K562 (cell line): ENCODE results near the gene LAMB1. TPM values are rescaled to one million over a fixed set of nuclear protein-coding genes. Genes with fewer than 3 reads are reported as not detected.

ENCODE experiments used
- ATAC-seq: fragments of 200-7000 bp; cut with Tn5 transposase; 3 replicates; pipeline ENCODE4 v1.9.1; 2020; ENCODE audit warnings: moderate library complexity
- BruUV-seq: library from RNA; stranded (reverse); fragments of 400-500 nt; replicated peaks from 2 replicates; lab custom pipeline; 2021; lab: Mats Ljungman, UMichigan
- CTCF ChIA-PET: fragments of 300-600 bp; formaldehyde crosslinking; extraction: SDS; loops from one replicate; lab custom pipeline; 2021; ENCODE audit warnings: low intra/inter-chr PET ratio; lab: Yijun Ruan, JAX
- POLR2A ChIA-PET: fragments of 300-600, 350-650 bp; sonication (Branson Sonifier 250); formaldehyde crosslinking; extraction: SDS; loops from one replicate; lab custom pipeline; 2021; ENCODE audit warnings: antibody characterized with exemption, inconsistent platforms; lab: Yijun Ruan, JAX
- DNase-seq, 4 experiments: peaks; one replicate each; pipeline versions ENCODE4 v3.0.0 to v3.0.0-alpha.2; 2011 to 2018; ENCODE audit warnings: low spot score in 3 of 4, mixed read lengths in 3 of 4; ENCODE audit errors: extremely low read depth in 1 of 4
- FAIRE-seq: peaks from 2 replicates; lab custom pipeline; 2011; peaks lifted over from hg19 to GRCh38; lab: Jason Lieb, UNC
- H2AFZ ChIP-seq: 2 replicates; pipeline ENCODE4 v1.6.0; 2011; ENCODE audit warnings: low read depth, low read length, control low read depth, inconsistent platforms
- H3K27ac ChIP-seq: fragments of 200-600 bp; 3 replicates; pipeline ENCODE4 v1.8.0; 2011; ENCODE audit warnings: low read depth, mild to moderate bottlenecking, control low read depth, inconsistent platforms, low read length, moderate library complexity, mixed read lengths; ENCODE audit errors: extremely low read depth
- H3K27me3 ChIP-seq, 2 experiments: fragments of 300-600 bp in 1 of 2; 2 replicates in 1 of 2; 3 replicates in 1 of 2; pipeline versions ENCODE4 v1.6.0 to v1.8.0; 2011; ENCODE audit warnings: inconsistent platforms in 2 of 2, low read length in 2 of 2, mild to moderate bottlenecking in 1 of 2, mixed read lengths in 1 of 2, moderate library complexity in 1 of 2; ENCODE audit not compliant: control insufficient read depth in 2 of 2, insufficient read depth in 2 of 2
- H3K36me3 ChIP-seq: fragments of 300-600 bp; 3 replicates; pipeline ENCODE4 v1.8.0; 2011; ENCODE audit warnings: mild to moderate bottlenecking, low read length, inconsistent platforms; ENCODE audit not compliant: control insufficient read depth, insufficient read depth
- H3K4me1 ChIP-seq, 2 experiments: fragments of 200-600 bp in 1 of 2; replicated peaks in 1 of 2; 2 replicates in 1 of 2; 3 replicates in 1 of 2; pipeline versions ENCODE4 v1.5.1 to v1.8.0; 2011; ENCODE audit warnings: inconsistent platforms in 2 of 2, low read length in 2 of 2, mild to moderate bottlenecking in 1 of 2, mixed read lengths in 1 of 2, moderate library complexity in 1 of 2; ENCODE audit not compliant: control insufficient read depth in 2 of 2, insufficient read depth in 2 of 2
- H3K4me2 ChIP-seq: 2 replicates; pipeline ENCODE4 v1.6.1; 2011; ENCODE audit warnings: low read length, control low read depth, inconsistent platforms, mixed read lengths; ENCODE audit not compliant: insufficient read depth
- H3K4me3 ChIP-seq: fragments of 200-600 bp; sonication (generic), shearing (Covaris generic); 2 replicates; pipeline ENCODE4 v1.5.1; 2016; ENCODE audit warnings: control low read depth, inconsistent platforms
- H3K79me2 ChIP-seq: fragments of 200-600 bp; 3 replicates; pipeline ENCODE4 v1.8.0; 2011; ENCODE audit warnings: low read length, inconsistent platforms; ENCODE audit not compliant: control insufficient read depth, insufficient read depth
- H3K9ac ChIP-seq, 2 experiments: 2 replicates each; pipeline versions ENCODE4 v1.6.0 to v1.6.1; 2011; ENCODE audit warnings: low read depth in 2 of 2, low read length in 2 of 2, control low read depth in 1 of 2, inconsistent platforms in 1 of 2, mild to moderate bottlenecking in 1 of 2, mixed read lengths in 1 of 2; ENCODE audit not compliant: insufficient read depth in 1 of 2
- H3K9me1 ChIP-seq: one replicate; pipeline ENCODE4 v1.6.0; 2011; ENCODE audit warnings: inconsistent platforms, mild to moderate bottlenecking, low read length, moderate library complexity; ENCODE audit not compliant: control insufficient read depth, insufficient read depth
- H3K9me3 ChIP-seq: replicated peaks from 2 replicates; pipeline ENCODE4 v1.5.1; 2011; ENCODE audit warnings: low read depth, low read length, inconsistent platforms; ENCODE audit not compliant: control insufficient read depth, insufficient read depth
- H4K20me1 ChIP-seq: replicated peaks from 2 replicates; pipeline ENCODE4 v1.6.1; 2011; ENCODE audit warnings: low read length, inconsistent platforms, mixed read lengths; ENCODE audit not compliant: control insufficient read depth, insufficient read depth
- POLR2AphosphoS5 ChIP-seq: IDR thresholded peaks from 2 replicates; pipeline ENCODE4 v1.6.1; 2011; ENCODE audit warnings: mild to moderate bottlenecking, low read depth, low read length, moderate library complexity; ENCODE audit not compliant: control insufficient read depth, insufficient read depth
- ZZZ3 ChIP-seq: fragments of 450-650 bp; IDR thresholded peaks from 2 replicates; pipeline ENCODE4 v1.6.1; 2016; ENCODE audit warnings: antibody characterized with exemption, mild to moderate bottlenecking, moderate library complexity
- WGBS: fragments of 100-300 bp; shearing (Covaris generic); methylation state at CpG from one replicate; pipeline ENCODE4 v1.1.6; 2016; ENCODE audit warnings: low coverage, mixed read lengths; ENCODE audit not compliant: insufficient coverage; ENCODE audit errors: missing lambda C conversion rate; 5-methylcytosine and 5-hydroxymethylcytosine counted together
- in situ Hi-C: fragments of 300-500 bp; cut with MboI; formaldehyde crosslinking; loops from 4 replicates; pipeline ENCODE4 v1.15.0; 2018; ENCODE audit warnings: inconsistent platforms, mixed read lengths
- intact Hi-C: fragments of 100-400 bp; cut with micrococcal nuclease; formaldehyde crosslinking; loops from 2 replicates; pipeline ENCODE4 v1.14.2; 2022
- polyA plus RNA-seq, 8 experiments: library from polyadenylated mRNA; depleted of rRNA in 4 of 8; stranded (reverse) in 5 of 8; unstranded in 3 of 8; fragments of >200 nt; fragmentation: Nextera tagmentation in 2 of 8; fragmentation: Illumina TruSeq in 1 of 8; extraction: Ambion mirVana in 2 of 8; extraction: Trizol in 1 of 8; gene quantifications; 2 replicates each; pipeline versions ENCODE4 v1.2.1 to v1.2.3, GENCODE V29; 2011 to 2014; ENCODE audit warnings: inconsistent platforms in 1 of 8, missing spikeins in 1 of 8
- total RNA-seq, 7 experiments: library from RNA; depleted of rRNA in 6 of 7; stranded (reverse); fragments of >200 nt in 6 of 7; fragmentation: Illumina TruSeq in 2 of 7; extraction: Trizol in 2 of 7; gene quantifications; 2 replicates each; pipeline versions ENCODE4 v1.2.1 to v1.2.3, GENCODE V29; 2011 to 2021; ENCODE audit warnings: low replicate concordance in 1 of 7
- TF ChIP-seq, protein P1 (sequence below): fragments of 200-600 bp; sonication (generic); IDR thresholded peaks from one replicate; pipeline ENCODE4 v1.6.1; 2012; ENCODE audit warnings: mild to moderate bottlenecking, low read depth, low read length, inconsistent platforms

The LAMB1 gene
- total and polyA plus RNA-seq, 9 of the 15 experiments (the other 6 are each of a cell fraction or from before 2014, with no cell fraction given): 6.0 to 17.7 (median 12.3) TPM

- no peak for ATAC-seq
- 78% methylated on average over 6 of the region's 6 CpGs for WGBS
- no peak for FAIRE-seq
- Histone ChIP-seq H3K4me1 (no peaks in the 10 kb centered on the region), H3K9me1 (no peaks in the 10 kb centered on the region), H3K4me2 (no peak overlapping the region), H3K4me3 (no peak overlapping the region), H3K9me3 (no peaks in the 10 kb centered on the region), H3K36me3 (peaks cover 57% of the 10 kb centered on the region), H3K9ac (no peak overlapping the region), H2AFZ (no peak overlapping the region), H3K79me2 (no peaks in the 10 kb centered on the region), H3K27me3 (no peaks in the 10 kb centered on the region), H4K20me1 (no peaks in the 10 kb centered on the region), H3K27ac (no peak overlapping the region)
- in situ Hi-C loops (no loop called here), intact Hi-C loops (no loop called here)
- TF ChIP-seq, protein P1, sequence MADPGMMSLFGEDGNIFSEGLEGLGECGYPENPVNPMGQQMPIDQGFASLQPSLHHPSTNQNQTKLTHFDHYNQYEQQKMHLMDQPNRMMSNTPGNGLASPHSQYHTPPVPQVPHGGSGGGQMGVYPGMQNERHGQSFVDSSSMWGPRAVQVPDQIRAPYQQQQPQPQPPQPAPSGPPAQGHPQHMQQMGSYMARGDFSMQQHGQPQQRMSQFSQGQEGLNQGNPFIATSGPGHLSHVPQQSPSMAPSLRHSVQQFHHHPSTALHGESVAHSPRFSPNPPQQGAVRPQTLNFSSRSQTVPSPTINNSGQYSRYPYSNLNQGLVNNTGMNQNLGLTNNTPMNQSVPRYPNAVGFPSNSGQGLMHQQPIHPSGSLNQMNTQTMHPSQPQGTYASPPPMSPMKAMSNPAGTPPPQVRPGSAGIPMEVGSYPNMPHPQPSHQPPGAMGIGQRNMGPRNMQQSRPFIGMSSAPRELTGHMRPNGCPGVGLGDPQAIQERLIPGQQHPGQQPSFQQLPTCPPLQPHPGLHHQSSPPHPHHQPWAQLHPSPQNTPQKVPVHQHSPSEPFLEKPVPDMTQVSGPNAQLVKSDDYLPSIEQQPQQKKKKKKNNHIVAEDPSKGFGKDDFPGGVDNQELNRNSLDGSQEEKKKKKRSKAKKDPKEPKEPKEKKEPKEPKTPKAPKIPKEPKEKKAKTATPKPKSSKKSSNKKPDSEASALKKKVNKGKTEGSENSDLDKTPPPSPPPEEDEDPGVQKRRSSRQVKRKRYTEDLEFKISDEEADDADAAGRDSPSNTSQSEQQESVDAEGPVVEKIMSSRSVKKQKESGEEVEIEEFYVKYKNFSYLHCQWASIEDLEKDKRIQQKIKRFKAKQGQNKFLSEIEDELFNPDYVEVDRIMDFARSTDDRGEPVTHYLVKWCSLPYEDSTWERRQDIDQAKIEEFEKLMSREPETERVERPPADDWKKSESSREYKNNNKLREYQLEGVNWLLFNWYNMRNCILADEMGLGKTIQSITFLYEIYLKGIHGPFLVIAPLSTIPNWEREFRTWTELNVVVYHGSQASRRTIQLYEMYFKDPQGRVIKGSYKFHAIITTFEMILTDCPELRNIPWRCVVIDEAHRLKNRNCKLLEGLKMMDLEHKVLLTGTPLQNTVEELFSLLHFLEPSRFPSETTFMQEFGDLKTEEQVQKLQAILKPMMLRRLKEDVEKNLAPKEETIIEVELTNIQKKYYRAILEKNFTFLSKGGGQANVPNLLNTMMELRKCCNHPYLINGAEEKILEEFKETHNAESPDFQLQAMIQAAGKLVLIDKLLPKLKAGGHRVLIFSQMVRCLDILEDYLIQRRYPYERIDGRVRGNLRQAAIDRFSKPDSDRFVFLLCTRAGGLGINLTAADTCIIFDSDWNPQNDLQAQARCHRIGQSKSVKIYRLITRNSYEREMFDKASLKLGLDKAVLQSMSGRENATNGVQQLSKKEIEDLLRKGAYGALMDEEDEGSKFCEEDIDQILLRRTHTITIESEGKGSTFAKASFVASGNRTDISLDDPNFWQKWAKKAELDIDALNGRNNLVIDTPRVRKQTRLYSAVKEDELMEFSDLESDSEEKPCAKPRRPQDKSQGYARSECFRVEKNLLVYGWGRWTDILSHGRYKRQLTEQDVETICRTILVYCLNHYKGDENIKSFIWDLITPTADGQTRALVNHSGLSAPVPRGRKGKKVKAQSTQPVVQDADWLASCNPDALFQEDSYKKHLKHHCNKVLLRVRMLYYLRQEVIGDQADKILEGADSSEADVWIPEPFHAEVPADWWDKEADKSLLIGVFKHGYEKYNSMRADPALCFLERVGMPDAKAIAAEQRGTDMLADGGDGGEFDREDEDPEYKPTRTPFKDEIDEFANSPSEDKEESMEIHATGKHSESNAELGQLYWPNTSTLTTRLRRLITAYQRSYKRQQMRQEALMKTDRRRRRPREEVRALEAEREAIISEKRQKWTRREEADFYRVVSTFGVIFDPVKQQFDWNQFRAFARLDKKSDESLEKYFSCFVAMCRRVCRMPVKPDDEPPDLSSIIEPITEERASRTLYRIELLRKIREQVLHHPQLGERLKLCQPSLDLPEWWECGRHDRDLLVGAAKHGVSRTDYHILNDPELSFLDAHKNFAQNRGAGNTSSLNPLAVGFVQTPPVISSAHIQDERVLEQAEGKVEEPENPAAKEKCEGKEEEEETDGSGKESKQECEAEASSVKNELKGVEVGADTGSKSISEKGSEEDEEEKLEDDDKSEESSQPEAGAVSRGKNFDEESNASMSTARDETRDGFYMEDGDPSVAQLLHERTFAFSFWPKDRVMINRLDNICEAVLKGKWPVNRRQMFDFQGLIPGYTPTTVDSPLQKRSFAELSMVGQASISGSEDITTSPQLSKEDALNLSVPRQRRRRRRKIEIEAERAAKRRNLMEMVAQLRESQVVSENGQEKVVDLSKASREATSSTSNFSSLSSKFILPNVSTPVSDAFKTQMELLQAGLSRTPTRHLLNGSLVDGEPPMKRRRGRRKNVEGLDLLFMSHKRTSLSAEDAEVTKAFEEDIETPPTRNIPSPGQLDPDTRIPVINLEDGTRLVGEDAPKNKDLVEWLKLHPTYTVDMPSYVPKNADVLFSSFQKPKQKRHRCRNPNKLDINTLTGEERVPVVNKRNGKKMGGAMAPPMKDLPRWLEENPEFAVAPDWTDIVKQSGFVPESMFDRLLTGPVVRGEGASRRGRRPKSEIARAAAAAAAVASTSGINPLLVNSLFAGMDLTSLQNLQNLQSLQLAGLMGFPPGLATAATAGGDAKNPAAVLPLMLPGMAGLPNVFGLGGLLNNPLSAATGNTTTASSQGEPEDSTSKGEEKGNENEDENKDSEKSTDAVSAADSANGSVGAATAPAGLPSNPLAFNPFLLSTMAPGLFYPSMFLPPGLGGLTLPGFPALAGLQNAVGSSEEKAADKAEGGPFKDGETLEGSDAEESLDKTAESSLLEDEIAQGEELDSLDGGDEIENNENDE: no peak
- 0 out of 2 replicates have a peak, but pooled peaks have one; percentile 17 for TF ChIP-seq POLR2AphosphoS5
- TF ChIP-seq ZZZ3: no peak
- CTCF ChIA-PET: no interaction called here
- no TSS peak for BruUV-seq
- POLR2A ChIA-PET: interaction anchor here (1.2 to 2.1 kb wide), 2 partner anchors 9 to 10 kb away, joined by 3 to 7 read pairs; no protein-coding TSS in a partner anchor
- no peak for DNase-seq
These were observed 64.3 kb downstream of the LAMB1 start for GRCh38 chr7:107938456-107939250.
